ENCODE data around the gene RYR2.
"Not testable (repeated sequence)": the region's sequence is repeated elsewhere in the genome, so short reads cannot be mapped to it uniquely, and the experiment has no call there.

The RYR2 gene

DNA sequence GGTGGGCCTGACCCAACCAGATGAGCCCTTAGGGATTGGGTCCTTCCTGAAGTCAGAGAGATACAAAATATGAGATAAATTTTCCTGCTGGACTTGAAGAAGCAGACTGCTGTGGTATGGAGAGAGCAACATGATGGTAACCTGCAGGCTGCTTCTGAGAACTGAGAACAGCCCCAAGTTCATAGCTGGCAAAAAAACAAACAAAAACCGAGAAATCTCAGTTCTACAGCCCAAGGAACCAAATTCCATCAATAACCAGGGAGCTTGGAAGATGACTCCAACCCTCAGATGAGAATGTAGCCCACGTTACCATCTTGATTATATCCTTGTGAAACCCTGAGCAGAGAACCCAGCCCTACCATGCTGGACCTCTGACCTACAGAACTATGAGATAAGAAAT is 532.6 kb downstream of the RYR2 start:
- TF ChIP-seq, protein P1, sequence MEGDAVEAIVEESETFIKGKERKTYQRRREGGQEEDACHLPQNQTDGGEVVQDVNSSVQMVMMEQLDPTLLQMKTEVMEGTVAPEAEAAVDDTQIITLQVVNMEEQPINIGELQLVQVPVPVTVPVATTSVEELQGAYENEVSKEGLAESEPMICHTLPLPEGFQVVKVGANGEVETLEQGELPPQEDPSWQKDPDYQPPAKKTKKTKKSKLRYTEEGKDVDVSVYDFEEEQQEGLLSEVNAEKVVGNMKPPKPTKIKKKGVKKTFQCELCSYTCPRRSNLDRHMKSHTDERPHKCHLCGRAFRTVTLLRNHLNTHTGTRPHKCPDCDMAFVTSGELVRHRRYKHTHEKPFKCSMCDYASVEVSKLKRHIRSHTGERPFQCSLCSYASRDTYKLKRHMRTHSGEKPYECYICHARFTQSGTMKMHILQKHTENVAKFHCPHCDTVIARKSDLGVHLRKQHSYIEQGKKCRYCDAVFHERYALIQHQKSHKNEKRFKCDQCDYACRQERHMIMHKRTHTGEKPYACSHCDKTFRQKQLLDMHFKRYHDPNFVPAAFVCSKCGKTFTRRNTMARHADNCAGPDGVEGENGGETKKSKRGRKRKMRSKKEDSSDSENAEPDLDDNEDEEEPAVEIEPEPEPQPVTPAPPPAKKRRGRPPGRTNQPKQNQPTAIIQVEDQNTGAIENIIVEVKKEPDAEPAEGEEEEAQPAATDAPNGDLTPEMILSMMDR (IDR thresholded peaks at IDR 0.05; ENCODE audit: low read depth, low read length), result no peak

DNA sequence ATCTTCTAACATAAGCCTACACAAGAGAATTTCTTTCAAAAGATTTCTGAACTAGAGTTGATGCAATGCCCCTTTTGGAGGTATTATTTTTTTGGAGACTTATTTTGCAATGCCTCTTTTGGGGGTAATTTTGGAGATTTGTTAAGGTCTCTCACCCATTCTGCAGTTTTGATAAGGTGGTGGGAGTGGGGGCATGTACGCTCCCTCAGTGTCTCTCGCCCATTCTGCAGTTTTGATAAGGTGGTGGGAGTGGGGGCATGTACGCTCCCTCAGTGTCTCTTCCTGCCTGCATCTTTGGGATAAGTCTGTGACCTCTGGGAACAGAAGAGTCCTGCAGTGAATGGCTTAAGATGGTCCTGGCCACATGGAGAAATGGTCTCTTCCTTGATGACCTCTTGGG is 536.6 kb downstream of the RYR2 start:
- TF ChIP-seq, protein P1 (IDR thresholded peaks at IDR 0.05; ENCODE audit: low read depth, low read length), result no peak
- no peak overlapping the region for H3K4me3 ChIP-seq (ENCODE audit: low read depth, low read length)

More for the DNA sequence above, 532.6 kb downstream of the RYR2 start:
- no peak overlapping the region for H3K4me3 ChIP-seq (ENCODE audit: low read depth, low read length)

DNA sequence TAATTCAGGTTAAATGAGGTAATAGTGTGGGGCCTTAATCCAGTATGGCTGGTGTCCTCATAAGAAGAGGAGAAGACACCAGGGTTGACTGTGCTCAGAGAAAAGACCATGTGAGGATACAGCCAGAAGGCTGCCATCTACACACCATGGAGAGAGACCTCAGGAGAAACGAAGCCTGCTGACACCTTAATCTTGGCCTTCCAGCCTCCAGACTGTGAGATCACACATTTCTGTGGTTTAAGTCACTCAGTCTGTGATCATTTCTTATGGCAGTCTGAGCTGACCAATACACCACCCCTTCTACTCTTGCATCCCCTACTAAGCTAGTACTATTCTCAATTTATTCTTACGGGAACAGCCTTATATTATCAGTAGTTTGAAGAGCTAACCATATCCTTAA is 538.7 kb downstream of the RYR2 start:
- no peak overlapping the region for H3K4me3 ChIP-seq (ENCODE audit: low read depth, low read length)
- TF ChIP-seq, protein P1 (IDR thresholded peaks at IDR 0.05; ENCODE audit: low read depth, low read length), result no peak

DNA sequence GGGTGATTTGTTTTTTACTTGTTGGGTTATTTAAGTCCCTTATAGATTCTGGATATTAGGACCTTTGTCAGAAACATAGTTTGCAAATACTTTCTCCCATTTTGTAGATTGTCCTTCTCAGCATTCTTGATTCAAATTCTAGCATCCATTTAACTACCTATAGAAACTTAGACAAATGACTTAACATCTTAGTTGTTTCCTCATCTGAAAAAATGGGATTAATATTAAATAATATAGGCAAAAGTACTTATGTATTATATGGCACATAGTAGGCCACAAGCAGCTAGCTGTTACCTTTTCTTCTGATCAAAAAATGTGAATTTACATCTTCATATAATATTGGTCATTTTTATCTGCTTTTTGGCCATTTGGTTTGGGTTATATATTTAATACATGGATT is 541.3 kb downstream of the RYR2 start:
- TF ChIP-seq, protein P1 (IDR thresholded peaks at IDR 0.05; ENCODE audit: low read depth, low read length), result no peak
- H3K4me3 ChIP-seq (ENCODE audit: low read depth, low read length), result no peak overlapping the region

DNA sequence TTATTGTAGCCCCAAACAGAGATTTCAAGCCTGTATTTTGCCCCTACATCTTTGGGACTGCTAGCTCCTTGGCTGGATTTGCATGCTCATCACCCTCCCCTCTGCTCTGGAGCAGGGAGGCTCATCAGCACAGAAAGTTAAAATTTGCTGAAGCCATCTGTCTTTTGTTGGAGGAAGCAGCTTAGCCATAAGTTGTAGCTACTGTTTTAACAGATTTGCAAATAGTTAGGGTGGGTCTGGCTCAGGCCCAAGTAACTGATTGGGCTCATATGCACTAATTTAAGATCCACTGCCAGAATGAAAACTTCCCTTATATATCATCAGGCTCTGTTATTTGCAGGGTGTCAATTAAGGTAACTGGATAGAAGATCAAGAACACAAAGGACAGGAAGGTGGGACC is 541.8 kb downstream of the RYR2 start:
- no peak overlapping the region for H3K4me3 ChIP-seq (ENCODE audit: low read depth, low read length)
- TF ChIP-seq, protein P1 (IDR thresholded peaks at IDR 0.05; ENCODE audit: low read depth, low read length), result no peak

DNA sequence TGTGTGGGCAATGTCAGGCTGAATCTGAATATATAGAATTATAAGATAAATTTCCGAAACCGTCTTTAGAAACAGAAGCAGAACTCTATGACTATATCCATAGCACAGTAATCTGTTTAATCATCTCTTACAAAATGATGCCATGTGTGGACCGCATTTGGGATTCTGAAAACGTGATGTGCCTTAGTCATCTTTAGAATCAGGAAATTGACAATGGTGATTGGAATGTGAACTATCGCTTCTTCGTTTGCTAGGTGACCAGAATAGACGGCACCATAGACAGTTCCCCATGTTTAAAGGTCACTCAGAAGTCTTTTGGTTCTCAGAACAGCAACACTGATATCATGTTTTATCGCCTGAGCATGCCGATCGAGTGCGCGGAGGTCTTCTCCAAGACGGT is 548.4 kb downstream of the RYR2 start:
- TF ChIP-seq, protein P1 (IDR thresholded peaks at IDR 0.05; ENCODE audit: low read depth, low read length), result no peak
- H3K4me3 ChIP-seq (ENCODE audit: low read depth, low read length), result no peak overlapping the region

DNA sequence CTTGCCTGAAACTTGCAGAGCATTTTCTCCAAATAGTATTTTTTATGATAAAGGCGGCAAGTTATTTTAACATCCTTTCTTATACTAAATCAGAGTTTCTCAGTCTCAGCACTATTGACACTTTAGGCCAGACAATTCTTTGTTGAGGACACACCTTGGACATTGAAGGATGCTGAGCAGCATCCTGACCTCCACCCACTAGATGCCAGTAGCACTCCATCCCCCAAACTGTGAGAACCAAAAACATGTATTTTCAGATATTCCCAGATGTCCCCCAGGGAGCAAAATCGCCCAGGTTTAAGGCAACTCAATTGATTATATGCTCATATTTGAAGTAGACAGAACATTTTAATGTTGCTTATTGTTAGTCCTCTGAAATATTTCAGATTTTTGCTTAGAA is 549.4 kb downstream of the RYR2 start:
- TF ChIP-seq, protein P1 (IDR thresholded peaks at IDR 0.05; ENCODE audit: low read depth, low read length), result no peak
- no peak overlapping the region for H3K4me3 ChIP-seq (ENCODE audit: low read depth, low read length)

DNA sequence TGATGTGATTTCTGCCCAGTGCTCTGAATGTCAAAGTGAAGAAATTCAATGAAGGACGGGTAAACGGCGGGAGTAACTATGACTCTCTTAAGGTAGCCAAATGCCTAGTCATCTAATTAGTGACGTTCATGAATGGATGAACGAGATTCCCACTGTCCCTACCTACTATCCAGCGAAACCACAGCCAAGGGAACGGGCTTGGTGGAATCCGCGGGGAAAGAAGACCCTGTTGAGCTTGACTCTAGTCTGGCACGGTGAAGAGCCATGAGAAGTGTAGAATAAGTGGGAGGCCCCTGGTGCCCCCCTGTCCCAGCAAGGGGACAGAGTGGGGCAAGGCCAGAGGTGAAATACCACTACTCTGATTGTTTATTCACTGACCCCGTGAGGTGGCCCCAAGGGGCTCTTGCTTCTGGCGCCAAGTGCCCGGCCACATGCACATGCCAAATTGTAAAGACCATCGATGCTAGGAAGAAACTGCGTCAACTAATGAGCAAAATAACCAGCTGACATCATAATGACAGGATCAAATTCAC is 561.1 kb downstream of the RYR2 start:
- not testable (repeated sequence) for H3K4me3 ChIP-seq (ENCODE audit: low read depth, low read length)
